K562 (cell line): ENCODE measurements around the gene SLC16A5. TPM values are rescaled to one million over a fixed set of nuclear protein-coding genes. Genes with fewer than 3 reads are reported as not detected.

ENCODE experiments used
- CREBBP ChIP-seq: IDR thresholded peaks from one replicate; pipeline ENCODE4 v1.6.1; 2012; ENCODE audit warnings: low read depth, mild to moderate bottlenecking, control low read depth, inconsistent platforms, low read length
- DIDO1 ChIP-seq: fragments of 450-650 bp; IDR thresholded peaks from 2 replicates; pipeline ENCODE4 v1.6.1; 2016; ENCODE audit warnings: low read depth, missing biosample characterization, missing genetic modification characterization
- GTF2E2 ChIP-seq: fragments of 200-800 bp; sonication (Bioruptor generic); IDR thresholded peaks from 2 replicates; pipeline ENCODE4 v1.6.1; 2016; ENCODE audit warnings: missing genetic modification characterization, missing compliant biosample characterization
- HIVEP1 ChIP-seq: fragments of 250-450 bp; sonication (Bioruptor Pico); IDR thresholded peaks from 2 replicates; pipeline ENCODE4 v1.4.0; 2020; ENCODE audit warnings: mild to moderate bottlenecking
- MLLT1 ChIP-seq, 2 experiments: fragments of 450-650 bp; IDR thresholded peaks; 2 replicates each; pipeline ENCODE4 v1.6.1; 2016
- SMAD4 ChIP-seq: fragments of 250-450 bp; sonication (Bioruptor Pico); conservative IDR thresholded peaks from 2 replicates; pipeline ENCODE4 v1.8.0; 2021; ENCODE audit warnings: inconsistent platforms, mild to moderate bottlenecking, moderate library complexity
- SMARCA5 ChIP-seq: fragments of 450-650 bp; IDR thresholded peaks from 2 replicates; pipeline ENCODE4 v1.6.1; 2016
- ZC3H4 ChIP-seq: sonication (generic); formaldehyde crosslinking; IDR thresholded peaks from 2 replicates; pipeline ENCODE4 v1.9.0; 2021; ENCODE audit warnings: missing genetic modification reagents, borderline replicate concordance
- ZNF146 ChIP-seq: IDR thresholded peaks from one replicate; pipeline ENCODE4 v1.6.1; 2018; ENCODE audit warnings: missing compliant biosample characterization; ENCODE audit not compliant: unreplicated experiment
- ZNF282 ChIP-seq: sonication (generic); formaldehyde crosslinking; IDR thresholded peaks from 2 replicates; pipeline ENCODE4 v1.8.1; 2023; ENCODE audit warnings: missing genetic modification reagents
- ZNF766 ChIP-seq: fragments of 200-800 bp; sonication (Bioruptor generic); conservative IDR thresholded peaks from 2 replicates; pipeline ENCODE4 v1.6.1; 2016; ENCODE audit warnings: missing genetic modification characterization, missing compliant biosample characterization
- ZZZ3 ChIP-seq: fragments of 450-650 bp; IDR thresholded peaks from 2 replicates; pipeline ENCODE4 v1.6.1; 2016; ENCODE audit warnings: antibody characterized with exemption, mild to moderate bottlenecking, moderate library complexity
- polyA plus RNA-seq, 8 experiments: library from polyadenylated mRNA; depleted of rRNA in 4 of 8; stranded (reverse) in 5 of 8; unstranded in 3 of 8; fragments of >200 nt; fragmentation: Nextera tagmentation in 2 of 8; fragmentation: Illumina TruSeq in 1 of 8; extraction: Ambion mirVana in 2 of 8; extraction: Trizol in 1 of 8; gene quantifications; 2 replicates each; pipeline versions ENCODE4 v1.2.1 to v1.2.3, GENCODE V29; 2011 to 2014; ENCODE audit warnings: inconsistent platforms in 1 of 8, missing spikeins in 1 of 8
- total RNA-seq, 7 experiments: library from RNA; depleted of rRNA in 6 of 7; stranded (reverse); fragments of >200 nt in 6 of 7; fragmentation: Illumina TruSeq in 2 of 7; extraction: Trizol in 2 of 7; gene quantifications; 2 replicates each; pipeline versions ENCODE4 v1.2.1 to v1.2.3, GENCODE V29; 2011 to 2021; ENCODE audit warnings: low replicate concordance in 1 of 7
- TF ChIP-seq, protein P1 (sequence below): IDR thresholded peaks from 2 replicates; pipeline ENCODE4 v1.6.1; 2012; ENCODE audit warnings: low read depth, low read length, improper control_type of control experiment, borderline replicate concordance
- TF ChIP-seq, protein P2 (sequence below): sonication (generic); formaldehyde crosslinking; IDR thresholded peaks from 2 replicates; pipeline ENCODE4 v1.8.0; 2022; ENCODE audit warnings: mild to moderate bottlenecking, missing genetic modification reagents

Gene SLC16A5
- total and polyA plus RNA-seq, 9 of the 15 experiments (the other 6 are each of a cell fraction or from before 2014, with no cell fraction given): 0.06 to 2.6 (median 0.91) TPM

DNA sequence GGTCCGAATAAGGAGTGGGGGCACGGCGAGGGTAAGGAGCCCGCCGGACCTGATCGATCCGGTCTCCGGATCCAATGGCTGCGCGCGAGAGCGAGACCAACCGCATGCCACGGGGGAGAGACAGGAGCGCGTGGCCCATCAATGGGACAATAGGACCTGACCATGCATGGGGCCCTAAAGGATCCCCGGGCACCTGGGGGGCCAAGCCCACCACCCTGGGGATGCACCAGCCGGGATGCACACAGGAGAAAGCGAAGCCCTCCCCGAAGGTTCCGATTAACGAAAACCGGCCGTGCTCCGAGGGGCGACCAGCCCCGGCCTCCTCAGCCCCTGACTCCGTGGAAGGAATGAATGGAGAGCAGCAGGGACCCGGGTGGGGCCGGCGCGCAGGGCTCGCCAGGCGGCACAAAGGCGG lies 66.0 kb downstream of the SLC16A5 start (continued):
- TF ChIP-seq ZC3H4 (CRISPR knock-in tag) (peak; percentile 21; the same call in 1 of the 2 replicates), DIDO1 (tag) (no peak), SMAD4 (CRISPR knock-in tag) (0 out of 2 replicates have a peak, but pooled peaks have one; percentile 17), SMARCA5 (no peak), ZNF766 (CRISPR knock-in tag) (no peak), ZNF146 (peak; percentile 15), GTF2E2 (0 out of 2 replicates have a peak, but pooled peaks have one; percentile 7), CREBBP (no peak), HIVEP1 (CRISPR knock-in tag) (no peak), ZNF282 (CRISPR knock-in tag) (0 out of 2 replicates have a peak, but pooled peaks have one; percentile 24), ZZZ3 (no peak), MLLT1 (IDR thresholded peaks at IDR 0.05) (0 out of 4 replicates have a peak, but pooled peaks of 1 of the 2 experiments have one; percentile 13)
- TF ChIP-seq, protein P1, sequence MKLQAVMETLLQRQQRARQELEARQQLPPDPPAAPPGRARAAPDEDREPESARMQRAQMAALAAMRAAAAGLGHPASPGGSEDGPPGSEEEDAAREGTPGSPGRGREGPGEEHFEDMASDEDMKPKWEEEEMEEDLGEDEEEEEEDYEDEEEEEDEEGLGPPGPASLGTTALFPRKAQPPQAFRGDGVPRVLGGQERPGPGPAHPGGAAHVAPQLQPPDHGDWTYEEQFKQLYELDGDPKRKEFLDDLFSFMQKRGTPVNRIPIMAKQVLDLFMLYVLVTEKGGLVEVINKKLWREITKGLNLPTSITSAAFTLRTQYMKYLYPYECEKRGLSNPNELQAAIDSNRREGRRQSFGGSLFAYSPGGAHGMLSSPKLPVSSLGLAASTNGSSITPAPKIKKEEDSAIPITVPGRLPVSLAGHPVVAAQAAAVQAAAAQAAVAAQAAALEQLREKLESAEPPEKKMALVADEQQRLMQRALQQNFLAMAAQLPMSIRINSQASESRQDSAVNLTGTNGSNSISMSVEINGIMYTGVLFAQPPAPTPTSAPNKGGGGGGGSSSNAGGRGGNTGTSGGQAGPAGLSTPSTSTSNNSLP: no peak
- TF ChIP-seq, protein P2, sequence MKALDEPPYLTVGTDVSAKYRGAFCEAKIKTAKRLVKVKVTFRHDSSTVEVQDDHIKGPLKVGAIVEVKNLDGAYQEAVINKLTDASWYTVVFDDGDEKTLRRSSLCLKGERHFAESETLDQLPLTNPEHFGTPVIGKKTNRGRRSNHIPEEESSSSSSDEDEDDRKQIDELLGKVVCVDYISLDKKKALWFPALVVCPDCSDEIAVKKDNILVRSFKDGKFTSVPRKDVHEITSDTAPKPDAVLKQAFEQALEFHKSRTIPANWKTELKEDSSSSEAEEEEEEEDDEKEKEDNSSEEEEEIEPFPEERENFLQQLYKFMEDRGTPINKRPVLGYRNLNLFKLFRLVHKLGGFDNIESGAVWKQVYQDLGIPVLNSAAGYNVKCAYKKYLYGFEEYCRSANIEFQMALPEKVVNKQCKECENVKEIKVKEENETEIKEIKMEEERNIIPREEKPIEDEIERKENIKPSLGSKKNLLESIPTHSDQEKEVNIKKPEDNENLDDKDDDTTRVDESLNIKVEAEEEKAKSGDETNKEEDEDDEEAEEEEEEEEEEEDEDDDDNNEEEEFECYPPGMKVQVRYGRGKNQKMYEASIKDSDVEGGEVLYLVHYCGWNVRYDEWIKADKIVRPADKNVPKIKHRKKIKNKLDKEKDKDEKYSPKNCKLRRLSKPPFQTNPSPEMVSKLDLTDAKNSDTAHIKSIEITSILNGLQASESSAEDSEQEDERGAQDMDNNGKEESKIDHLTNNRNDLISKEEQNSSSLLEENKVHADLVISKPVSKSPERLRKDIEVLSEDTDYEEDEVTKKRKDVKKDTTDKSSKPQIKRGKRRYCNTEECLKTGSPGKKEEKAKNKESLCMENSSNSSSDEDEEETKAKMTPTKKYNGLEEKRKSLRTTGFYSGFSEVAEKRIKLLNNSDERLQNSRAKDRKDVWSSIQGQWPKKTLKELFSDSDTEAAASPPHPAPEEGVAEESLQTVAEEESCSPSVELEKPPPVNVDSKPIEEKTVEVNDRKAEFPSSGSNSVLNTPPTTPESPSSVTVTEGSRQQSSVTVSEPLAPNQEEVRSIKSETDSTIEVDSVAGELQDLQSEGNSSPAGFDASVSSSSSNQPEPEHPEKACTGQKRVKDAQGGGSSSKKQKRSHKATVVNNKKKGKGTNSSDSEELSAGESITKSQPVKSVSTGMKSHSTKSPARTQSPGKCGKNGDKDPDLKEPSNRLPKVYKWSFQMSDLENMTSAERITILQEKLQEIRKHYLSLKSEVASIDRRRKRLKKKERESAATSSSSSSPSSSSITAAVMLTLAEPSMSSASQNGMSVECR (CRISPR knock-in tag): no peak; the same call in 1 of the 2 replicates
